HuH-7.5 (cell line): ENCODE results near the gene ZNF217.
"Not testable (repeated sequence)": the region's sequence is repeated elsewhere in the genome, so short reads cannot be mapped to it uniquely, and the experiment has no call there.

Experiments
- DNase-seq: peaks from one replicate; pipeline ENCODE4 v3.0.0; 2011; ENCODE audit warnings: low spot score

ZNF217 gene

DNA sequence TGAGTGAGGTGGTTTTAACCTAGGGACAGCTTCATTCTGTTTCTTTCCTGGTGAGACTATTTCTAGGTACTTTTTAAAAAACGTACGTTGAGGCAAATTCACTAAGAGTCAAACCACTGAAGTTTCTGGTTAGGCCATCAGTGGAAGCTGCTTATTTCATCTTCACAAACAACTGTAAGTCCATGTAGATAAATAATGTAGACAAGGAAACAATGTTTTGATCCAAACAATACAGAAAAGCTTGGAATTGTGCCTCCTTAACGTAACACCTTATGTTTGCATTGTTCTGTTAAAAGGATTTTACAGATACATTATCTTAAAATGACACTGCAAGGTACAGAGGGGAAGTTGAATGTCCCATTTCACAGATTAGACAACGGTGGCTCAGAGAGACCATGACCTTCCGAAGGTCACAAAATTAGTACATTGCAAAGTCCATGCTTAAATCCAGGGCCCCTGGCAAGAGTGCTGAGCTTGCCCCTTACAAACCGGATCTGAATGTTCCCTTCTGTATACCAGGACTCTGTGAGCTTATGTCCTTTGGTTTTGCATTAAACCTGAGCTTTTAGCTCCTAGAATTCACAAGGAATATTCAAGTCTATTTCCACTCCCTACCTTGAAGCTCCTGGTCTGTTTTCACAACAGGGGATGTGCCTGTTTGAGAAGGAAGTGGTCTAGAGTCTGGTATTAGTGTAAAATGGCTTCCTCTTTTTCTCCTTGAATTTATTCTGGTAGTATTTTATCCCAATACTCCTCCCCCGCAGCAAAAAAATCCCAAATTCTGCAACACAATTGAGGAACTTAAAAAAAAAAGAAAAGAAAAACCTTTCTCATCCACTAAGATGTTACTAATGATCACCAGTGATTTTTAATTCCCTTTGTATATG is 28.9 kb upstream of the ZNF217 start:
- no peak for DNase-seq

DNA sequence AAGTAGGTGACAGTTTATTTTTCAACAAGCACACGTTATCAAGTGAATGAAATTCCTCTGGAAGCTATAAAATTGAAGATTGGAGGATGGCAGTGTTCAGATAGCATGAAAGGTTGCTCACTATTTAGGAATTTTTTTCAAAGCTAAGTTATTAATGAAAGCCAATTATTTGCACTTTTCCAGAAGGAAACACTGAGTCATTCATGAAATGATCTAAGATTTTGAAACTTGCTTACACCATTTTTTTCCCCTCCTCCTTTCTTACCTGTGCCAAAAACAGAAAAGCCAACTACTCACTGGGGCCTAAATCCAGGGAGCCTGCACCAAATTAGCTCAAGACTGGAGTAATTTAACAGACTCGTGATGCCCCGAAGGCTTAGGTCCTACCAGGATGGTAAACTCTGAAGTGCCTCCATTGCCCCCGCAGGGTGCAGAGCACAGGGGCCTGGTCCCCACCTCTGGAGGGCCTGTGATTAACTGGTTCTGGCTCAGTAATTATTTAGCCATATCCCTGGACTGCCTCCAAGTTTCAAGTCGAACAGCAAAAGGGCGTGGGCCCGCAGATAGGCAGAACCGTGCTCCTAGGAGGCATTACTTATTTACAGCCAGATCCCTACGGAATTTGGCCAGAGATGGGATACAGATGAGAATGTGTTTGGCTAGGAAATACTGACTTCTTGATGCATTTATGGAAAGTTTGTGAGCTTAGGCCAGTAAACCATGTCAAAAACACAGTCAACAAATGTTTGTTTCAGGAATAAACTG is 28.0 kb upstream of the ZNF217 start:
- peak; percentile 85 for DNase-seq

DNA sequence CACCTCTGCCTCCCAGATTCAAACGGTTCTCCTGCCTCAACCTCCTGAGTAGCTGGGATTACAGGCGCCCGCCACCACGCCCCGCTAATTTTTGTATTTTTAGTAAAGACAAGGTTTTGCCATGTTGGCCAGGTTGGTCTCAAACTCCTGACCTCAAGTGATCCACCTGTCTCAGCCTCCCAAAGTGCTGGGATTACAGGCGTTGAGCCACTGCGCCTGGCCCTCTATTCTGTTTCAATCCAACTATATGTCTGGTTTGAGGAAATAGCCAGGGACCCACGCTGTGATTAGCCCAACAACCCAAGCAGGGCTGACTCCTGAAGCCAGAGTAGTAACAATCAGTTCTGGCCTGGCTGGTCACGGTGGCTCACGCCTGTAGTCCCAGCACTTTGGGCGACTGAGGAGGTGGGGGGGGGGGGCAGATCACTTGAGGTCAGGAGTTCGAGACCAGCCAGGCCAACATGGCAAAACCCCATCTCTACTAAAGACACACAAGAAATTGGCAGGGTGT is 24.9 kb upstream of the ZNF217 start:
- not testable (repeated sequence) for DNase-seq

DNA sequence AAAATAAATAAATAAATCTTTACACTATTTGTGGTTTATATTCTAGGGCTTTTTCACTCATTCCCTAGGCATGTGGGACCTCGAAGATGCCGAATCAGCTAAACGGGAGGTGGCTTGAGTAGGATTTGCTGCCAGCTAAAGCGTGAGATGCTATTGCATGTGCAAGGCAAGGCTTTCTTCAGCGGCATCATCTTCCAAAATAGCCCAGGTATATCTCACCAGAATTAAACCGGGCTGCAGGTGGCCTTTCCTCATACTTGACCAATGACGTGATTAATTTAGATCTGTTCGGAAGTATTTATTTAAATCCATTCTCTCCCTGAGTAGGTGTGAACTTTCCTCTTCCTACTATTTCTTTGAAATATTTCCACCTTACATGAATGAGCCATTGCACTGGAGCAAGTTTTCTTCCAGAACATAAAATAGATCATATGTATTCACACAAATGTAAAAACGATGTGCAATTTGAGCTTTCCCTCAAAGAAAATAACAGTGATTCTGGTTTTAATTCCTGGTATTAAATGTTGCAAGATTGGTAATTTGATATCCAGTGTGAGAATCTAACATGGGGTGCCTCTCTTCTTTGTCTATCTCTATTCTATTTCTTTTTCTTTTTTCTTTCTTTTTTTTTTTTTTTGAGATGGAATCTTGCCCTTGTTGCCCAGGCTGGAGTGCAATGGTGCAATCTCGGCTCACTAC is 24.3 kb upstream of the ZNF217 start:
- peak; percentile 47 for DNase-seq

DNA sequence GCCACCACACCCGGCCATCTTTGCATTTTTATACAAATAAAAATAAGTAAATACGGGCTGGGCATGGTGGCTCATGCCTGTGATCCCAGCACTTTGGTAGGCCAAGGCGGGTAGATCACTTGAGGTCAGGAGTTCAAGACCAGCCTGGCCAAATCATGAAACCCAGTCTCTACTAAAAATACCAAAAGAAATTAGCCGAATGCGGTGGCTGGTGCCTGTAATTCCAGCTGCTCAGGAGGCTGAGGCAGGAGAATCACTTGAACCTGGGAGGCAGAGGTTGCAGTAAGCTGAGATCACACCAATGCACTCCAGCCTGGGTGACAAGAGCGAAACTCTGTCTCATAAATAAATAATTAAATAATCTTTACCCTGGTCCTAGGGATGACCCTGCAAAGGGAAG is 22.9 kb upstream of the ZNF217 start:
- DNase-seq, result not testable (repeated sequence)

DNA sequence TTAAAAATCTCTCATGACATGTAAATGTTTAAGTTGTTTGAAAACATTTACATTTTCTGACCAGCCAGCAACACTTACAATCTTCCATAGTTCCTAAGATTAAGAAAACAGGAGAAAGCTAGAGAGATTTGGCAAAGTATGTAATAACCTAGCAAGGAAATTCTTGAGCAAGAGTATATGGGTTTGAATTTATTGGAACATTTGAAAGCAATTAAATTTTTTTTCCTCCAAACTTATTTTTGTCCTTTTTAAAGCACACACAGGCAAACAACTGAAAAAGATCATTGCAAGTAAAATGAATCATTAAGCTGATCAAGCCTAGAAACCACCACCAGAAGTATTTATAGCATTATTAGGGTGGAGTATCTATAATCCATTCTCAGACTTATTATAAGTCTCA is 20.1 kb upstream of the ZNF217 start:
- peak; percentile 25 for DNase-seq

DNA sequence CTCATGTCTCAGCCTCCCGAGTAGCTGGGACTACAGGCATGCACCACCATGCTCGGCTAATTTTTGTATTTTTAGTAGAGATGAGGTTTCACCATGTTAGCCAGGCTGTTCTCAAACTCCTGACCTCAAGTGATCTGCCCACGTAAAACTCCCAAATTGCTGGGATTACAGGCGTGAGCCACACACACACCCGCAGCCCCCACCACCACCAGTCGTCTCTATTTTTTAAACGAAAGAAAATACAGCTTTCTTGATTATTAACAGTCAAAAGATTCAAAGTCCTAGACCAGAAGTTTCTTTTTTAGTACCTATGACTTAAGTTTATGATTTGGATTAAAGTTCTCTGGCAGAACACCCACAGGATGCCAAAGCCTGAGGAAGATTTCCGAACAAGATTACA is 18.6 kb upstream of the ZNF217 start:
- DNase-seq, result not testable (repeated sequence)

DNA sequence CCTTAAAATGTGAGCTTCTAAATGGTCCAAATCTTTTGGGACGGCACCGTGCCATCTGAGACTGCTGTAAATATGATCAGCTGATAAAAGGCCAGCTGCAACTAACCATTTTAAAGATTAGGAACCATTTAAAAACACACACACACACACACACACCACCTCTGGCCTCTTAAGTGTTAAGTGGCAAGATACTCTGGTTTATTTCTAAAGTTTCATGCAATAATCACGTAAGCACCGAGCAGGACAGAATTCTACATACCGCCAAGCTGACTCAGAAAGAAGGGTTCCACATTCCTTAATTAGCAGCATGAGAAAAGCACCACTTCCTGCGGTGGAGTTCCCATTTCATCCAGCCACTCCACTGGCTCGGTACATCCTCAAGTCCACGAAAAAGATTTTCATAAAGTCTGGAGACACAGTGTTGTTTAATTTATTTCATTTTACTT is 17.8 kb upstream of the ZNF217 start:
- DNase-seq, result peak; percentile 40

DNA sequence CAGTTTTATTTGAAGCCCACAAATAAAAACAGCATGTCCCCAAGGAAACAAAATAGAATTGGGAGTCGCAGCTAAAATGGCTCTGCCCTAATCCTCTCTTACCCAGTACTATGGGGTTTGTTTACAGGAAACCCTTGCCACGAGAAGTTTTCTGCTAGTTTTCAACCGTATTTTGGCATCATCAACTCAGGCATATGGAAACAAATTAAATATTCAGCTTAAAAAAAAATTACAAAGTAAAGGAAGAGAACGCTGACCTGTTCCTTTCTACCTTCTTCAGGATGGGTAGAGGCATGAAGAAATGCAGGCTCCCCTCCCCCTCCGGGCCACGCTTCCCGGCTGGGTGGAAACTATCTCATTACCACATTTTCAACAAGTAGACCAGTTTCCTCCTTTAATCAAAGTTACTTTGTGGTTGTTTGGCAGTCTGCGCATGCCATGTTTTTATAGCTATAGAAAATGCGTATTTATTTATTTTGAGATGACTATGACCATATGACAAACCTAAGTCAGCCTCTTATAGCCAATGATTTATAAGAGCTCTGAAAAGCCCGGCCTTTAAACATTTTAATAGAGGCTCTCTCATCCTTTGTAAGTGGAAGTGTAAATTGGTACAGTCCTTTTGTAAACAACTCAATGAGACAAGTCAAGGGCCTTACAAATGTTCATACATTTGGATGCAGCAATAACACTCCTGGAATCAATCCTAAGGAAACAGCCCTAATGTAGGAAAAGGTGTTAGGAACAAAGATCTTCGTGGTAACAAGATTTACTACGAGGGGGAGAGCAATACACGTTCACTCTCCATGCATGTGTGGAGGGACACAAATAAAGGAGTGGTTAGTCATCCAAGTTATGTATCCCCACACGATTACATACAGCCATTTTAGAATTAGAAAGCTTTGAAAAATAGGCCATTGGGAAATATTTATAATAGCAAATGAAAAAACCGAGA is 16.1 kb upstream of the ZNF217 start:
- DNase-seq, result peak; percentile 26

DNA sequence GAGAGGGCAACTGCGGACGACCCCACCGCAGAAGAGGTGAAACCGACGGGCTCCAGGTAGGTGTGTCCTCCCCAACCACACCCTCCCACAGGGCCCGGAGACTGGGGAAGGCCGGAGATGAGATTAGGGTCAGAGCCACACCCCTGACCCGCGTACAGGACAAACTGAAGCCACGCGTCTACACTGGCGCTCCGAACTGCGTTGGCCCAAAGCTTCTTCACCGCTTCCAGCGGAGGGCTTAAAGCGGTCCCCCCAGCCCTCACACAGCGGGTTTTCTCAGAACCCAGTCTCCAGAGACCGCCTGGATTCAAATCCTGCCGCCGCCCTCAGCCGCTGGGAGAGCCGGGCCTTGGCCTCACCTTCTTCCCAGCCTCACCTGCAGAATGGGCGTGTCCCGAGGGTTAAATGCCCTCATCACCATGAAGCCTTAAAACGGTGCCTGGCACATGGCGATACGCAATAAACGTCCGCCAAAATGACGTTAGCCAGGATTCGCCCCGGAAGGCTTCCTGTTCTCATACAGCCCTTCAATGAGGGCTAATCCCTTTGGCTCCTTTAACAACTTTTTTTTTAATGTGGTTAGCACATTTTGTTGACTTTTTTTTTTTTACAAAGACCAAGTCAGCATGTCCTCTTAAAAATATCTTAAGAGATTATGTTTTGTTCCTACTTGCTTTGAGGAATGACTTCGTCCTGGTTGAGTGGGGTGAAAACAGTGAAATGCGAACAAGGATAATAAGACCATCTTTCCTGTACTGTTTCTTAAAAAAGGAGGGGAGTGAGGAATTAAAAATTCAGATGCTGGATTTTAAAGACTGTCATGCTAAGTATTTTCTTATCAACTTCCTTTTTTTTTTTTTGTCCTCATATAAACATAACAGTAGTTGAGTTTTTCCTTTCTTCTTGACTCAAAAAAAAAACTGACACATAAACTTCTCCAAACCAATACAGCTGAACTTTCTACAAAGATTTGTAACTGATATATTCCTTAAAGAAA is 15.1 kb upstream of the ZNF217 start:
- peak; percentile 22 for DNase-seq

DNA sequence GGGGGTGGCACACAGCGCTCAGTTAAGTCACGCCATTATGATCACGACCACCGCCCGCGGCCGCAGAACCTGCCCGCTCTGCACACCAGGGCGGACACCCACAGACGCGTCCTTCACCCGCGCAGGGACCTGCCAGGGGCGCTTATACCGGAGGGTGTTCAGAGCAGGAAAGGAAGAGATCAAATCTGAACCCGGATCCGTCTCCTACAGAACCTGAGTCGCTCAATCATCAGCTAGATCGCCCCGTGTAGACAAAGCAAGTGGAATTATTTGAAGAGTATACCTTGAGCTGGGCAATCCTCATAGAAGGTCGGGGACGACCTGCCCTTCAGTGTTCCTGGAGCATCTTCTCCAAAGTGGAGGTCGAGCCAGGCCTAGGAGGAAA is 14.4 kb upstream of the ZNF217 start:
- peak; percentile 29 for DNase-seq

DNA sequence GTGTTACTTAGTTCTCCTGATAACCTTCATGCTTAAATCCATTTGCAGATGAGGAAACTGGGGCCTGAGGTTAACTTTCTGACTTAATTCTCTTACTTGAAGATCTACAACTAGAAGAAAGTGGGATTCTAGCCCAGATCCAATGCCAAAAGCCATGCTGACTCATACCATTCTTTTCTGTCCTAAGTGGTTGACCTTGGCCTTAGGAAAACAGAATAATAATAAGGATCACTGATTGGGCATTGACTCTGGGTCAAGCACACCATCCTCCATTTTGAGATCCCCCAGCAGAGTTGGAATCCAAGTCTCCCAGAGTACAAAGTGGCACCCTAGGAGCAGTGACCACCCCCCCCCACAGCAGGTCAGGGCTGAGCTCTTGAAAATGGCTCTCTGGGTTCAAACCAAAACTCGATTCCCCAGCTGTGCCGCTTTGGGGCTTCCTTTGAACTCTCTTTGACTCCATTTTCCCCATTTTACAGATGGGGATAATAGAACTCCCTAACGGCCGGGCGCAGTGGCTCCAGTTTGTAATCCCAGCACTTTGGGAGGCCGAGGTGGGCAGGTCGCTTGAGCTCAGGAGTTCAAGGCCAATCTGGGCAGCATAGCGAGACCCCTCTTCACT is 12.8 kb upstream of the ZNF217 start:
- DNase-seq, result peak; percentile 43

DNA sequence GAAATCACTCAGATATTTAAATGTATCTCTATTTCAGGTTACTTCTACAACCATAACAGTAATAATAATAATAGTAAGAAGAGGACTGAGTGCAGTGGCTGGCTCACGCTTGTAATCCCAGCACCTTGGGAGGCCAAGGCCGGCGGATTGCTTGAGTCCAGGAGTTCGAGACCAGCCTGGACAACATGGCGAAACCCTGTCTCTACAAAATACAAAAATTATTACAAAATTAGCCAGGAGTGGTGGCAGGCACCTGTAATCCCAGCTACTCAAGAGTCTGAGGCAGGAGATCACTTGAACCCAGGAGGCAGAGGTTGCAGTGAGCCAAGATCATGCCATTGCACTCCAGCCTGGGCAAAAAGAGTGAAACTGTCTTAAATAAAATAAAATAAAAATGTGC is 11.8 kb upstream of the ZNF217 start:
- not testable (repeated sequence) for DNase-seq

DNA sequence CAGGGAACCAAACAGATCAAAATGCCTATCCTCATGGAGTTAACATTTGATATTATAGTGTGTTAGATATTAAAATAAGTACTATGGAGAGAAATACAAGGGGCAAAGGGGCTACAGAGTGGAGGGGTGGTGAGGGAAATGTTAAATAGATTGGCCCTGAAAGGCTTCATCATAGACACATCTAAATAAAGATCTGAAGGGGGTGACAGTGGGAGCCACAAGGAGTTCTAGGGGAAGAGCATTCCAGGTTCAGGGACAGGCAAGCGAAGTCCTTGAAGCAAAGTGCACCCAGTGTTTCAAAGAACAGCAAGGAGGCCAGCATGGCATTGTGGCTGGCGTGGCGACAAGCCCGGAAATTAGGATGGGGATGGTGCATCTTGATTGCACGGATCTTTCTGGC is 11.2 kb upstream of the ZNF217 start:
- not testable (repeated sequence) for DNase-seq

DNA sequence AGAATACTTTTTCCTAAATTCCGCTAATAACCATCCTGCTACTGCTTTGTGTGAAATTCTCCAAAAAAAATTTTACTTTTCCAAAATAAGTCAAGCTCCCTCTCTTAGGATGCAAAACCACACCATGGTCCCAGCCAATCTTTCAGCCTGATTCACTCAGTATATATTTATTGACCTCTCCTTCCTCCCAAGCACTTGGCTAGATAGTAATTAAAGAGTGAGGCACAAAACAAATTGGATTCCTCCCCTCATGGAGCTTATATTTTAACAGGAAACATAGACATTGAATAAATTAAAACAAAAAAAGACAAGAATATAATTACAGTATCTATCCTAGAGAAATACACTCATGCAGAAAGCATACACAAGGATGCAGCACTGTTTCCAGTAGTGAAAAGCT is 9.0 kb upstream of the ZNF217 start:
- DNase-seq, result no peak

DNA sequence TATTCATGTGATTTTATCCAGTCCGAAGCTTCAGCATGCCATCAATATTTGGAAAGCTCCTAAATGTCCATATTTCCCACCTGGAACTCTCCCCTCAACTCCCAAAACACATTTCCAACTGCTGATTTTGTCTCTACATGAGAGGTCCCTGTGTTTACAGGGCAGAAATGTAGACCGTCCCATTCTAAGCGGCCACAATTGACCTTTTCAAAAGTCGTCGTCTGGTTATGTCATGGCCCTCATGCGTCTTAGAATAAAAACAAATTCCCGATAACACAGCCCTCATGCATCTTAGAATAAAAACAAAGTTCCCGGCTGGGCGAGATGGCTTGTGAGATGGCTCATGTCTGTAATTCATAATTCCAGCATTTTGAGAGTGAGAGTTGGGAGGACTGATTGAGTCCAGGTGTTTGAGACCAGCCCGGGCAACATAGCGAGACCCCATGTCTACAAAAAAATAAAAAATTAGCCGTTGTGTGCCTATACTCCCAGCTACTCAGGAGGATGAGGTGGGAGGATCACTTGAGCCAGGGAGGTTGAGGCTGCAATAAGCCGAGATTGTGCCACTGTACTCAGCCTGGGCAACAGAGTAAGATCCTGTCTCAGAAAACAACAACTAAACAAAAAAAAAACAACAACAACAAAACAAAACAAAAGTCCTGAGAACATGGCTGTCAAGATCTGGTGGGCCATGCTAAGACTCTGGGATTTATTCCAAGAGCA is 6.4 kb upstream of the ZNF217 start:
- no peak for DNase-seq

DNA sequence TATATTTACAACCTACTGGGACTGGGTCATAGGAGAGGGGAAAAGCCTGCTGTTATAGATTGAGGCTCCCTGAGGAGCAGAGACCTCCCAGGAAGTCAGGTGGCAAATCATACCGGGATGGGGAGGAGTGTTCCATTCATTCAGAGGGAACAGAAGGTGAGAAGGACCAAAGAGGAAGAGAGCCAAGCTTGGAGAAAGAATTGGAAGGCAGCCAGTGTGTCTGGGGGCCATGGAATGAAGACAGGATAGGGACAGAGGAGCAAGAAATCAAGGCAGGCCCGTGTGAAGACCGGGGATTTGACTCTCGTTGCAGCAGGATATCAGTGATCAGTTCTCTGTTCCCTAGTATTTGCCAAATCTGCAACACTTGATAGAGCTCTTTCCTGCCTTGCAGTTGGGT is 5.7 kb upstream of the ZNF217 start:
- DNase-seq, result no peak

DNA sequence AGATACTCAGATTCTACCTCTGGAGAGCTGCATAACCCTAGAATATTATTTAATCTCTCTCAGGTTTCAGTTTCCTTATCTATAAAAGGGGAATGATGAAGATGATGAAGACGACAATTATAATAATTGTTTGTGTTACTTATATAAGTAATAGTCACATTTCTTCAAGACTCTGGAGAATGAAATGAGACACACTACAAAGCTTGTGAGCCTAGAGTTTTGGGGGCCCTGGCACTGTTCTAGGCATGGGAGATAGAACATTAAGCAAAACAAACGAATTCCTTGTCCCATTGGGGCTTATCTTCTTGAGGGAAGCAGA is 5.4 kb upstream of the ZNF217 start:
- no peak for DNase-seq
